Measurements from ENCODE around the gene RASL11B.

RASL11B gene

DNA sequence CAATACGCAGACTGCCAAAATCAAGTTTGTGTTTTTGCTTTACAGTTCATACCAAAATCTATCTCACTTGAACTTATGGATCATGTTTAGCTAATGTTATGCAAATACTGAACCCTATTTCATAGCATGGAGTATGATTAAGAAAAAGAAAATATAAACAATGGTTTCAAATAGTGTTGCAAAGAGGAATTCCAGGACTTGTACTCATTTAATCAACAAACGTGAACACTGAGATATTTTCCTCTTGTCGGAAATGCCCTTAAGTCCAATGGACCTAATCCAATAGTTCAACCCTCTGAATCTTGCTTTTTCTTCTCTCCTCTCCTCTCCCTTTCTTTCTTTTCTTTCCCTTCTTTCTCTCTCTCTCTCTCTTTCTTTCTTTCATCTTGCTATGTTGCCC is 30.8 kb downstream of the RASL11B start:
- H3K4me3 ChIP-seq (replicated peaks; ENCODE audit: insufficient read depth, low read length) = no peak overlapping the region
- no peak overlapping the region for H3K27ac ChIP-seq (replicated peaks)
- no peak for DNase-seq (ENCODE audit: low read depth in 1 of 2, low spot score in 1 of 2)
- H3K27me3 ChIP-seq (ENCODE audit: insufficient read depth, poor library complexity, severe bottlenecking) = no peaks in the 10 kb centered on the region
- TF ChIP-seq GABPA (IDR thresholded peaks at IDR 0.05; ENCODE audit: low read depth) = no peak
- TF ChIP-seq, protein P1, sequence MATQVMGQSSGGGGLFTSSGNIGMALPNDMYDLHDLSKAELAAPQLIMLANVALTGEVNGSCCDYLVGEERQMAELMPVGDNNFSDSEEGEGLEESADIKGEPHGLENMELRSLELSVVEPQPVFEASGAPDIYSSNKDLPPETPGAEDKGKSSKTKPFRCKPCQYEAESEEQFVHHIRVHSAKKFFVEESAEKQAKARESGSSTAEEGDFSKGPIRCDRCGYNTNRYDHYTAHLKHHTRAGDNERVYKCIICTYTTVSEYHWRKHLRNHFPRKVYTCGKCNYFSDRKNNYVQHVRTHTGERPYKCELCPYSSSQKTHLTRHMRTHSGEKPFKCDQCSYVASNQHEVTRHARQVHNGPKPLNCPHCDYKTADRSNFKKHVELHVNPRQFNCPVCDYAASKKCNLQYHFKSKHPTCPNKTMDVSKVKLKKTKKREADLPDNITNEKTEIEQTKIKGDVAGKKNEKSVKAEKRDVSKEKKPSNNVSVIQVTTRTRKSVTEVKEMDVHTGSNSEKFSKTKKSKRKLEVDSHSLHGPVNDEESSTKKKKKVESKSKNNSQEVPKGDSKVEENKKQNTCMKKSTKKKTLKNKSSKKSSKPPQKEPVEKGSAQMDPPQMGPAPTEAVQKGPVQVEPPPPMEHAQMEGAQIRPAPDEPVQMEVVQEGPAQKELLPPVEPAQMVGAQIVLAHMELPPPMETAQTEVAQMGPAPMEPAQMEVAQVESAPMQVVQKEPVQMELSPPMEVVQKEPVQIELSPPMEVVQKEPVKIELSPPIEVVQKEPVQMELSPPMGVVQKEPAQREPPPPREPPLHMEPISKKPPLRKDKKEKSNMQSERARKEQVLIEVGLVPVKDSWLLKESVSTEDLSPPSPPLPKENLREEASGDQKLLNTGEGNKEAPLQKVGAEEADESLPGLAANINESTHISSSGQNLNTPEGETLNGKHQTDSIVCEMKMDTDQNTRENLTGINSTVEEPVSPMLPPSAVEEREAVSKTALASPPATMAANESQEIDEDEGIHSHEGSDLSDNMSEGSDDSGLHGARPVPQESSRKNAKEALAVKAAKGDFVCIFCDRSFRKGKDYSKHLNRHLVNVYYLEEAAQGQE (IDR thresholded peaks at IDR 0.05; ENCODE audit: insufficient replicate concordance, low read depth) = no peak
- no peak for TF ChIP-seq POLR2AphosphoS5 (IDR thresholded peaks at IDR 0.05; ENCODE audit: low read depth)
- no peak for TF ChIP-seq SPI1 (IDR thresholded peaks at IDR 0.05; ENCODE audit: borderline replicate concordance, low read depth)
- TF ChIP-seq, protein P2, sequence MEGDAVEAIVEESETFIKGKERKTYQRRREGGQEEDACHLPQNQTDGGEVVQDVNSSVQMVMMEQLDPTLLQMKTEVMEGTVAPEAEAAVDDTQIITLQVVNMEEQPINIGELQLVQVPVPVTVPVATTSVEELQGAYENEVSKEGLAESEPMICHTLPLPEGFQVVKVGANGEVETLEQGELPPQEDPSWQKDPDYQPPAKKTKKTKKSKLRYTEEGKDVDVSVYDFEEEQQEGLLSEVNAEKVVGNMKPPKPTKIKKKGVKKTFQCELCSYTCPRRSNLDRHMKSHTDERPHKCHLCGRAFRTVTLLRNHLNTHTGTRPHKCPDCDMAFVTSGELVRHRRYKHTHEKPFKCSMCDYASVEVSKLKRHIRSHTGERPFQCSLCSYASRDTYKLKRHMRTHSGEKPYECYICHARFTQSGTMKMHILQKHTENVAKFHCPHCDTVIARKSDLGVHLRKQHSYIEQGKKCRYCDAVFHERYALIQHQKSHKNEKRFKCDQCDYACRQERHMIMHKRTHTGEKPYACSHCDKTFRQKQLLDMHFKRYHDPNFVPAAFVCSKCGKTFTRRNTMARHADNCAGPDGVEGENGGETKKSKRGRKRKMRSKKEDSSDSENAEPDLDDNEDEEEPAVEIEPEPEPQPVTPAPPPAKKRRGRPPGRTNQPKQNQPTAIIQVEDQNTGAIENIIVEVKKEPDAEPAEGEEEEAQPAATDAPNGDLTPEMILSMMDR (IDR thresholded peaks at IDR 0.05; ENCODE audit: insufficient read depth, low read length) = no peak

DNA sequence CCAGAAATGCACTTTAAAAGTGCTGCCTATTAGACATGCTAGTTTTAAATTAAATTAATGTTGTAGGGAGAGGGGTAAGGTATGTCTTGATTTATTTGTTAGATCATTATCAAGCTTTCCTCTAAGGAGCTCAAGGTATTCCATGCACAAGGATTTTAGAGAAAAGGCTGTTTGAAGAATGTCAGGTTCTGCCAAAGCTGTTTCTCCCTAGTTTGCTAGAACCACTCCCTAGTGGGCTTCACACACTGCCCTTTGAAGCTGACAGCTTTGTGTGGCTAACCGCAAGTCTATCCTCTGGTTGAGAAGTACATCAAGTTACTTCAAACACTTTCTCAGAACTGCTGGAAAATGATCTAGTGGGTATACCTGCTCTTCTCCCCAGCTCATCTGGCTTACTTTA is 32.3 kb downstream of the RASL11B start:
- no peak for DNase-seq (ENCODE audit: low read depth in 1 of 2, low spot score in 1 of 2)
- no peak overlapping the region for H3K27ac ChIP-seq (replicated peaks)
- H3K27me3 ChIP-seq (ENCODE audit: insufficient read depth, poor library complexity, severe bottlenecking) = no peaks in the 10 kb centered on the region
- no peak overlapping the region for H3K4me3 ChIP-seq (replicated peaks; ENCODE audit: insufficient read depth, low read length)
- TF ChIP-seq, protein P1 (IDR thresholded peaks at IDR 0.05; ENCODE audit: insufficient replicate concordance, low read depth) = no peak
- TF ChIP-seq GABPA (IDR thresholded peaks at IDR 0.05; ENCODE audit: low read depth) (no peak), POLR2AphosphoS5 (IDR thresholded peaks at IDR 0.05; ENCODE audit: low read depth) (no peak), SPI1 (IDR thresholded peaks at IDR 0.05; ENCODE audit: borderline replicate concordance, low read depth) (no peak)
- TF ChIP-seq, protein P2 (IDR thresholded peaks at IDR 0.05; ENCODE audit: insufficient read depth, low read length) = no peak

DNA sequence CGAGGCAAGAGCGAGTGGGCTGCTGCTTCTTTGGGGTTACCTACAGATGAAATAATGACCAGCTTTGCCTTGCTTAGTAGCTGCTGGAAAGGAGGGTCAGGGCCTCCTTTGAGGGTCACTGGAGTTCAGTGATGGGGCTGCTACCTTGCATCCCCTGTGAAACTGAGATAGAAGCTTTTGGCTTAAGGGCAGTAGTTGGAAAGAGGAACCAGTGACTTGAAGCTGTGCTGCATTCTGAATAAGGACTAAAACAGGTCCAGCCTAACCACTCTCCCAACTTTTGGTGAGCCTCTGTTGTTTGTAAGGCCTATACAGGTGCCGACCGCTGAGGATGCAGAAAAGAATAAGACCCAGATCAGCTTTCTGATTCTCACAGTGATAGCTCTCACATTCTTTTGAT is 41.2 kb downstream of the RASL11B start:
- no peak overlapping the region for H3K4me3 ChIP-seq (replicated peaks; ENCODE audit: insufficient read depth, low read length)
- no peaks in the 10 kb centered on the region for H3K27me3 ChIP-seq (ENCODE audit: insufficient read depth, poor library complexity, severe bottlenecking)
- DNase-seq (ENCODE audit: low read depth in 1 of 2, low spot score in 1 of 2) = no peak
- no peak overlapping the region for H3K27ac ChIP-seq (replicated peaks)
- no peak for TF ChIP-seq GABPA (IDR thresholded peaks at IDR 0.05; ENCODE audit: low read depth)
- TF ChIP-seq, protein P1 (IDR thresholded peaks at IDR 0.05; ENCODE audit: insufficient replicate concordance, low read depth) = no peak
- no peak for TF ChIP-seq POLR2AphosphoS5 (IDR thresholded peaks at IDR 0.05; ENCODE audit: low read depth)
- TF ChIP-seq SPI1 (IDR thresholded peaks at IDR 0.05; ENCODE audit: borderline replicate concordance, low read depth) = no peak
- TF ChIP-seq, protein P2 (IDR thresholded peaks at IDR 0.05; ENCODE audit: insufficient read depth, low read length) = no peak

Data from HL-60 (cell line).